ENCODE results near the gene ZNF154.
"Not testable (repeated sequence)": the region's sequence is repeated elsewhere in the genome, so short reads cannot be mapped to it uniquely, and the experiment has no call there.

ZNF154 gene

GRCh38 chr19:57748029-57748428, 39.0 kb upstream of the ZNF154 start:
- Histone ChIP-seq H3K4me3 (IDR thresholded peaks at IDR 0.05; ENCODE audit: insufficient read depth, low read depth, low read length) (no peak overlapping the region), H3K36me3 (ENCODE audit: insufficient read depth) (peaks cover 18% of the 10 kb centered on the region; the same call in 1 of the 2 replicates)
- TF ChIP-seq CTCF (conservative IDR thresholded peaks at IDR 0.05; ENCODE audit: low read depth, low read length), result no peak

GRCh38 chr19:57747472-57747807, 38.4 kb upstream of the ZNF154 start:
- no peaks in the 10 kb centered on the region for H4K20me1 ChIP-seq (ENCODE audit: insufficient read depth)
- no peak for TF ChIP-seq CTCF (conservative IDR thresholded peaks at IDR 0.05; ENCODE audit: low read depth, low read length)
- no peak overlapping the region for H3K4me3 ChIP-seq (IDR thresholded peaks at IDR 0.05; ENCODE audit: insufficient read depth, low read depth, low read length)
- H3K4me1 ChIP-seq (ENCODE audit: low read depth, poor library complexity, severe bottlenecking), result peaks cover 9% of the 10 kb centered on the region
- no peaks in the 10 kb centered on the region; the same call in 1 of the 2 replicates for H3K27me3 ChIP-seq (ENCODE audit: insufficient read depth, low read depth)
- peak overlapping the region; percentile 68; the same call in 1 of the 2 replicates for H2AFZ ChIP-seq (ENCODE audit: low read depth)
- peaks cover 16% of the 10 kb centered on the region for H3K79me2 ChIP-seq (ENCODE audit: insufficient read depth, low read depth)
- H3K9ac ChIP-seq, result peak overlapping the region; percentile 70; the same call in 1 of the 2 replicates
- peaks cover 12% of the 10 kb centered on the region; the same call in 1 of the 2 replicates for H3K36me3 ChIP-seq (ENCODE audit: insufficient read depth)
- no peak overlapping the region for H3K27ac ChIP-seq
- peak overlapping the region; percentile 55 for H3K4me2 ChIP-seq

More at GRCh38 chr19:57748029-57748428, 39.0 kb upstream of the ZNF154 start:
- Histone ChIP-seq H3K27ac (no peak overlapping the region), H2AFZ (ENCODE audit: low read depth) (no peak overlapping the region), H4K20me1 (ENCODE audit: insufficient read depth) (no peaks in the 10 kb centered on the region), H3K27me3 (ENCODE audit: insufficient read depth, low read depth) (no peaks in the 10 kb centered on the region; the same call in 1 of the 2 replicates), H3K79me2 (ENCODE audit: insufficient read depth, low read depth) (peaks cover 16% of the 10 kb centered on the region), H3K4me2 (peak overlapping the region; percentile 55; the same call in 1 of the 2 replicates), H3K4me1 (ENCODE audit: low read depth, poor library complexity, severe bottlenecking) (peaks cover 9% of the 10 kb centered on the region), H3K9ac (no peak overlapping the region)

- no peaks in the 10 kb centered on the region; the same call in 1 of the 2 replicates for H3K27me3 ChIP-seq (ENCODE audit: insufficient read depth, low read depth)
Measured at GRCh38 chr19:57746580-57747471, 37.8 kb upstream of the ZNF154 start, which contains the start of gene ZNF776. Gene ZNF776, plus strand, starts transcription at chr19:57746815. Its CDS starts 244 bp downstream, at chr19:57747059.

GRCh38 chr19:57738770-57739169, 29.8 kb upstream of the ZNF154 start:
- not testable (repeated sequence) for H3K36me3 ChIP-seq (ENCODE audit: insufficient read depth); H3K4me3 ChIP-seq (IDR thresholded peaks at IDR 0.05; ENCODE audit: insufficient read depth, low read depth, low read length); H3K9ac ChIP-seq; H3K4me1 ChIP-seq (ENCODE audit: low read depth, poor library complexity, severe bottlenecking); H3K27me3 ChIP-seq (ENCODE audit: insufficient read depth, low read depth); H4K20me1 ChIP-seq (ENCODE audit: insufficient read depth); H3K27ac ChIP-seq; H3K4me2 ChIP-seq; H3K79me2 ChIP-seq (ENCODE audit: insufficient read depth, low read depth); H2AFZ ChIP-seq (ENCODE audit: low read depth)

More at GRCh38 chr19:57746580-57747471, 37.8 kb upstream of the ZNF154 start, which contains the start of gene ZNF776:
- H3K27ac ChIP-seq, result peak within 1 kb of the TSS; percentile 36
- no peak within 1 kb of the TSS for H3K4me3 ChIP-seq (IDR thresholded peaks at IDR 0.05; ENCODE audit: insufficient read depth, low read depth, low read length)
- peaks cover 9% of the 10 kb centered on the region for H3K4me1 ChIP-seq (ENCODE audit: low read depth, poor library complexity, severe bottlenecking)
- no peak for TF ChIP-seq CTCF (conservative IDR thresholded peaks at IDR 0.05; ENCODE audit: low read depth, low read length)
- peaks cover 8% of the 10 kb centered on the region; the same call in 1 of the 2 replicates for H3K36me3 ChIP-seq (ENCODE audit: insufficient read depth)
- peak within 1 kb of the TSS; percentile 68 for H2AFZ ChIP-seq (ENCODE audit: low read depth)
- H3K4me2 ChIP-seq, result peak within 1 kb of the TSS; percentile 55
- H4K20me1 ChIP-seq (ENCODE audit: insufficient read depth), result no peaks in the 10 kb centered on the region
- peak within 1 kb of the TSS; percentile 70 for H3K9ac ChIP-seq
- peaks cover 16% of the 10 kb centered on the region for H3K79me2 ChIP-seq (ENCODE audit: insufficient read depth, low read depth)

- H3K27ac ChIP-seq; H3K4me2 ChIP-seq; H3K79me2 ChIP-seq (ENCODE audit: insufficient read depth, low read depth); H3K36me3 ChIP-seq (ENCODE audit: insufficient read depth); H2AFZ ChIP-seq (ENCODE audit: low read depth); H3K4me1 ChIP-seq (ENCODE audit: low read depth, poor library complexity, severe bottlenecking); H3K27me3 ChIP-seq (ENCODE audit: insufficient read depth, low read depth); H3K9ac ChIP-seq; H4K20me1 ChIP-seq (ENCODE audit: insufficient read depth); H3K4me3 ChIP-seq (IDR thresholded peaks at IDR 0.05; ENCODE audit: insufficient read depth, low read depth, low read length): not testable (repeated sequence)
Measured at GRCh38 chr19:57738320-57738719, 29.3 kb upstream of the ZNF154 start.

Data from KMS-11 (cell line).